Subcutaneous adipose tissue (tissue), 4 donors: ENCODE results near the gene RIT1. TPM values are rescaled to one million over a fixed set of nuclear protein-coding genes. Genes with fewer than 3 reads are reported as not detected.

ENCODE experiments used
- CTCF ChIP-seq: fragments of 450-650 bp; IDR thresholded peaks from one replicate; pipeline ENCODE4 v1.5.1; 2016; ENCODE audit warnings: low read depth, mild to moderate bottlenecking, control low read depth, antibody characterized with exemption, moderate library complexity
- total RNA-seq, 4 donors: library from RNA; depleted of rRNA; stranded (reverse); fragments of >200 nt; gene quantifications; one replicate each; pipeline ENCODE4 v1.1.0, GENCODE V29; 2016

The RIT1 gene
- total RNA-seq, 4 donors from 2014 or later, result 24.3 to 40.1 (median 28.4) TPM

GRCh38 chr1:155877945-155878344 is 33.2 kb downstream of the RIT1 start:
- TF ChIP-seq CTCF, result no peak

- no peak for TF ChIP-seq CTCF
These were observed 37.3 kb downstream of the RIT1 start for GRCh38 chr1:155873860-155874259.

- TF ChIP-seq CTCF, result no peak
These were observed 38.6 kb downstream of the RIT1 start for GRCh38 chr1:155872527-155872926.

GRCh38 chr1:155871390-155871789 is 39.8 kb downstream of the RIT1 start:
- TF ChIP-seq CTCF, result no peak

GRCh38 chr1:155867766-155868165 is 43.4 kb downstream of the RIT1 start:
- TF ChIP-seq CTCF, result no peak

GRCh38 chr1:155864393-155864792 is 46.8 kb downstream of the RIT1 start:
- no peak for TF ChIP-seq CTCF

GRCh38 chr1:155861896-155862295 is 49.3 kb downstream of the RIT1 start:
- TF ChIP-seq CTCF, result no peak
